KOPT-K1 (cell line): ENCODE data around the gene ANKRD12.

Experiments used
- H3K27ac ChIP-seq: fragments of 200-600 bp; sonication (generic); 2 replicates; pipeline ENCODE4 v1.5.1; 2016; ENCODE audit warnings: antibody characterized with exemption, mild to moderate bottlenecking, low read depth, low read length; ENCODE audit not compliant: poor library complexity, severe bottlenecking
- H3K36me3 ChIP-seq: fragments of 200-600 bp; sonication (generic); 2 replicates; pipeline ENCODE4 v1.5.1; 2017; ENCODE audit warnings: antibody characterized with exemption, mild to moderate bottlenecking, low read length, moderate library complexity; ENCODE audit not compliant: insufficient read depth
- H3K9me3 ChIP-seq: fragments of 200-600 bp; sonication (generic); 2 replicates; pipeline ENCODE4 v1.5.1; 2017; ENCODE audit warnings: antibody characterized with exemption, low read length, mild to moderate bottlenecking; ENCODE audit not compliant: insufficient read depth, poor library complexity, severe bottlenecking

The ANKRD12 gene

GRCh38 chr18:9101730-9102507, 34.7 kb upstream of the ANKRD12 start:
- H3K36me3 ChIP-seq, result peaks cover 29% of the 10 kb centered on the region
- H3K9me3 ChIP-seq, result no peaks in the 10 kb centered on the region
- H3K27ac ChIP-seq, result peak overlapping the region; percentile 90

- Histone ChIP-seq H3K27ac (peak within 1 kb of the TSS; percentile 90), H3K36me3 (peaks cover 37% of the 10 kb centered on the region), H3K9me3 (no peaks in the 10 kb centered on the region)
These were observed 33.8 kb upstream of the ANKRD12 start, which contains the start of gene NDUFV2 for GRCh38 chr18:9102508-9103375. TSS of gene NDUFV2 (plus strand) at chr18:9102699. CDS start at chr18:9102744, 45 bp downstream.

GRCh38 chr18:9103376-9103873, 33.2 kb upstream of the ANKRD12 start:
- Histone ChIP-seq H3K27ac (peak overlapping the region; percentile 90), H3K36me3 (peaks cover 42% of the 10 kb centered on the region), H3K9me3 (no peaks in the 10 kb centered on the region)

- Histone ChIP-seq H3K9me3 (no peaks in the 10 kb centered on the region), H3K27ac (peak overlapping the region; percentile 90), H3K36me3 (peaks cover 44% of the 10 kb centered on the region)
These were observed 32.2 kb upstream of the ANKRD12 start for GRCh38 chr18:9104244-9104901.

GRCh38 chr18:9105420-9105819, 31.2 kb upstream of the ANKRD12 start:
- Histone ChIP-seq H3K9me3 (no peaks in the 10 kb centered on the region), H3K36me3 (peaks cover 50% of the 10 kb centered on the region), H3K27ac (no peak overlapping the region)

- no peaks in the 10 kb centered on the region for H3K9me3 ChIP-seq
- H3K27ac ChIP-seq, result no peak overlapping the region
- H3K36me3 ChIP-seq, result peaks cover 57% of the 10 kb centered on the region
These were observed 30.5 kb upstream of the ANKRD12 start for GRCh38 chr18:9106094-9106493.

GRCh38 chr18:9106800-9107584, 29.6 kb upstream of the ANKRD12 start:
- H3K36me3 ChIP-seq, result peaks cover 66% of the 10 kb centered on the region
- H3K27ac ChIP-seq, result no peak overlapping the region
- no peaks in the 10 kb centered on the region for H3K9me3 ChIP-seq

- no peaks in the 10 kb centered on the region for H3K9me3 ChIP-seq
- no peak overlapping the region for H3K27ac ChIP-seq
- peaks cover 79% of the 10 kb centered on the region for H3K36me3 ChIP-seq
These were observed 27.7 kb upstream of the ANKRD12 start for GRCh38 chr18:9108911-9109310.

- Histone ChIP-seq H3K36me3 (peaks cover 74% of the 10 kb centered on the region), H3K27ac (no peak overlapping the region), H3K9me3 (no peaks in the 10 kb centered on the region)
These were observed 27.1 kb upstream of the ANKRD12 start for GRCh38 chr18:9109523-9109922.

GRCh38 chr18:9113468-9114149, 23.0 kb upstream of the ANKRD12 start:
- H3K9me3 ChIP-seq, result no peaks in the 10 kb centered on the region
- no peak overlapping the region for H3K27ac ChIP-seq
- peaks cover 68% of the 10 kb centered on the region for H3K36me3 ChIP-seq

GRCh38 chr18:9115984-9116383, 20.6 kb upstream of the ANKRD12 start:
- Histone ChIP-seq H3K9me3 (no peaks in the 10 kb centered on the region), H3K36me3 (peaks cover 77% of the 10 kb centered on the region), H3K27ac (no peak overlapping the region)

- H3K27ac ChIP-seq, result no peak overlapping the region
- no peaks in the 10 kb centered on the region for H3K9me3 ChIP-seq
- H3K36me3 ChIP-seq, result peaks cover 78% of the 10 kb centered on the region
These were observed 18.4 kb upstream of the ANKRD12 start for GRCh38 chr18:9117980-9118841.

GRCh38 chr18:9120796-9121195, 15.8 kb upstream of the ANKRD12 start:
- H3K36me3 ChIP-seq, result peaks cover 95% of the 10 kb centered on the region
- no peak overlapping the region for H3K27ac ChIP-seq
- H3K9me3 ChIP-seq, result no peaks in the 10 kb centered on the region
